Astrocyte of the cerebellum (primary cell): Measurements from ENCODE around the gene GPR160.

Source experiments
- DNase-seq: peaks from one replicate; pipeline ENCODE4 v3.0.0-alpha.2; 2011; ENCODE audit warnings: low read depth
- H3K4me3 ChIP-seq: 2 replicates; pipeline ENCODE4 v1.5.1; 2011; ENCODE audit warnings: mild to moderate bottlenecking, low read depth, low read length, moderate library complexity
- in situ Hi-C: cut with HindIII; loops from 2 replicates; pipeline ENCODE4 v1.10.0; 2017; ENCODE audit warnings: low sequenced_read_pairs
- TF ChIP-seq, protein P1 (sequence below): IDR thresholded peaks from 2 replicates; pipeline ENCODE4 v1.5.1; 2012; ENCODE audit warnings: low read length, low read depth, moderate library complexity, mild to moderate bottlenecking; ENCODE audit errors: missing control alignments

GPR160 gene

DNA sequence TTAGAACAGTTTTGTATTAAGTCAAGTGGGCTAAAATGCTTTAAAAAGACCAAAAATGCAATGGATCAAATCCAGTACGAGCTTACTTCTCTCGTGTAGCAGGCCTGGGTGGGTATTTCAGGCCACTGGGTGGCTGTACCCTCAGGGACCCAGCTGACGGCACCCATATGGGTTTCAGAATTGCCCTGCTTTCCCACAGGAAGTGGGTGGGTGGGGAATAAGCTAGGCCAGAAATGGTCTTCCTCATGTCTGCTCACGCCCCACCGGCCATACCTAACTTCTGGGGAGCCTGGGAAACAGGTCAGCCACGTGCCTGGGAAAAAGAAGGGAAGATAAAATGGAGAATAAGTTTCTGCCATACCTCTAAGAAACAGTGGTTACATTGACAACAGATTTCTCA, 20.3 kb downstream of the GPR160 start:
- no peak for DNase-seq
- in situ Hi-C loops = no loop called here

DNA sequence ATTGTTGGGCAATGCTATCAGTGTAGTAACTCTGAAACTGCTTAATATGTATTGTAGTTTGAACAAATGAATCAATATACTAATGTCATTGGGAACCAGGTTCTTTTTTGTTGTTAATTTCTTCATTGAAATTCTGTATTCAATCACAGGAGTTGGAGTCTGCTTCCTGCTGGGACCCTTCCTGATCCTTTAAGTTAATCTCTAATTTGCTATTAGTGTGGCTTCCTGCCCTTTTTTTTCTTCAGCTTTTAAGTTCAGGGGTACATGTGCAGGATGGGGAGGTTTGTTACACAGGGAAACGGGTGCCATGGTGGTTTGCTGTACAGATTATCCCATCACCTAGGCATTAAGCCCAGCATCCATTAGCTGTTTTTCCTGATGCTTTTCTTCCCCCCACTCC, 21.7 kb downstream of the GPR160 start:
- no peak overlapping the region for H3K4me3 ChIP-seq
- TF ChIP-seq, protein P1, sequence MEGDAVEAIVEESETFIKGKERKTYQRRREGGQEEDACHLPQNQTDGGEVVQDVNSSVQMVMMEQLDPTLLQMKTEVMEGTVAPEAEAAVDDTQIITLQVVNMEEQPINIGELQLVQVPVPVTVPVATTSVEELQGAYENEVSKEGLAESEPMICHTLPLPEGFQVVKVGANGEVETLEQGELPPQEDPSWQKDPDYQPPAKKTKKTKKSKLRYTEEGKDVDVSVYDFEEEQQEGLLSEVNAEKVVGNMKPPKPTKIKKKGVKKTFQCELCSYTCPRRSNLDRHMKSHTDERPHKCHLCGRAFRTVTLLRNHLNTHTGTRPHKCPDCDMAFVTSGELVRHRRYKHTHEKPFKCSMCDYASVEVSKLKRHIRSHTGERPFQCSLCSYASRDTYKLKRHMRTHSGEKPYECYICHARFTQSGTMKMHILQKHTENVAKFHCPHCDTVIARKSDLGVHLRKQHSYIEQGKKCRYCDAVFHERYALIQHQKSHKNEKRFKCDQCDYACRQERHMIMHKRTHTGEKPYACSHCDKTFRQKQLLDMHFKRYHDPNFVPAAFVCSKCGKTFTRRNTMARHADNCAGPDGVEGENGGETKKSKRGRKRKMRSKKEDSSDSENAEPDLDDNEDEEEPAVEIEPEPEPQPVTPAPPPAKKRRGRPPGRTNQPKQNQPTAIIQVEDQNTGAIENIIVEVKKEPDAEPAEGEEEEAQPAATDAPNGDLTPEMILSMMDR = no peak
- in situ Hi-C loops = no loop called here

More for the DNA sequence above, 20.3 kb downstream of the GPR160 start:
- TF ChIP-seq, protein P1 = no peak
- H3K4me3 ChIP-seq = no peak overlapping the region

DNA sequence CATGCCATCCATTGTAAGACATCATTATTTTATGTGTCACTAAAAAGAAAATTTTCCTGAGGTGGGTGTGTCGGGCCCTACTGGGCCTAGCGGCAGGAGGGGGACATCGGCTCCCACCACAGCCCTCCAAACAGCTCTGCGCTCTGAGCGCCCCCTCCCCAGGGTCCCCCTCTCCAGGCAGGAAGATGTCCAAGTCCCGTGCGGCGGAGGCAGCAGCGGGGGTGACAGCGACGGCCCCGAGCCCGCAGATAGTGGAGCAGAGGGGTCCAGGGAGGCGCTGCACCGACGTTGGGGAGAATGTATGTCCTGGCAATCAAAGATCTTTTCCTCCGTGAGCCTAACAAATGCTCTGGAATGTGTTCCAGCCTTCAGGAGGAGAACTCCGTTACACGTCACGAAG, 24.3 kb downstream of the GPR160 start:
- in situ Hi-C loops = no loop called here
- TF ChIP-seq, protein P1 = no peak
- no peak overlapping the region for H3K4me3 ChIP-seq
- no peak for DNase-seq

More for the DNA sequence above, 21.7 kb downstream of the GPR160 start:
- no peak for DNase-seq

DNA sequence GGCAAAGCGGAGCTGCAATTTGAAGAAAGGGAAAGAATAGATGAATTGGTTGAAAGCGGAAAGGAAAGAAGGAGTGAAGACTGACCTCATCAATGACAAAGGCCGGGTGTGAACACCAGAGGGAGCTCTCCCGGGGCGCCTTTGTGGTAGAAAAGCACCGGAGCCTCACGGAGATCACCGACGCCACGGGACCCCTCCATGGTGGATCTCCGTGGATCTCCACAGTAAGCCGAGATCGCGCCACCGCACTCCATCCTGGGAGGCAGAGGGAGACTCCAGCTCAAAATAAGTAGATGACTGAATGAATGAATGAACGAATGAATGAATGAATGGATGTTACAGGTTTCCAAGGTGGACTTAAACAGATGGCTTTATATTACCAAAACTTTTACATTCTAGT, 25.0 kb downstream of the GPR160 start:
- no peak for DNase-seq
- in situ Hi-C loops = no loop called here
- H3K4me3 ChIP-seq = no peak overlapping the region
- TF ChIP-seq, protein P1 = no peak

DNA sequence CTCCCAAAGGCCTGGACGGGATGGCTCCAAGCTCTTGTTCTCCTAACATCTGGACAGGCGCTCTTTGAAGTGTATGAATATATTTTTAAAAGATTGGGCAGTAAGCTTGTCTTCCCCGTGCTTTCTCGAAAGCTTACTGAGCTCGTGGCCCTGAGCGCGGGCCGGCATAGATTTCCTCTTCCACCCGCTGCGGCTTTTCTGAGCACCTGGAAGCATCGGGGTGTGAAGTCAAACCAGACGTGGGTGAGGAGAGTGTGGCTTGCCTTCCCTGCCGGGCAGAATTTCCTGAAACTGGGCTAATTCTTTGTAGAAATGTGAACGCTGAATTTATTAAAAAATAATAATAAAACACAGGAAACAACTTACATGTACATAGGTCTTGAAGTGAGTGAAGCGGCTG, 25.9 kb downstream of the GPR160 start:
- TF ChIP-seq, protein P1 = no peak
- DNase-seq = no peak
- in situ Hi-C loops = no loop called here
- H3K4me3 ChIP-seq = no peak overlapping the region

DNA sequence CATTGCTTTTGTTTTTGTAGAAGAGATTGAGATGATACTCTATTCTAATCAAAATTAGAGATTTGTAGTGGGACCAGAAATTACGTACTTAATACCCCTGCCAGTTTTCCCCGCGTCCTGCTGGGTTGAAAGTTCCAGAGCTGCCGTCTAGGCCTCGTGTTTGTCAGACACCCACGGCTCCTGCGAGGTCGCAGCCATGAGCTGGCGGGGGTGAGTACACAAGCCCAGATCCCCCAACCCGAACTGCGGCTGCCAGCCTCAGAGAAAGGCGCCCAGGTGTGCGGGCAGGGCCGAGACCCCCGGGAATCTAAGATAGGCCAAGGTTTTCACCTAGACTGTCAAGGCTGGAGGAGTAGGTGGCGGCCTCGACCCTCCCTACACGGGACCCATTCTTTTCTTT, 26.3 kb downstream of the GPR160 start:
- TF ChIP-seq, protein P1 = no peak
- no peak for DNase-seq
- no peak overlapping the region for H3K4me3 ChIP-seq
- in situ Hi-C loops = no loop called here

DNA sequence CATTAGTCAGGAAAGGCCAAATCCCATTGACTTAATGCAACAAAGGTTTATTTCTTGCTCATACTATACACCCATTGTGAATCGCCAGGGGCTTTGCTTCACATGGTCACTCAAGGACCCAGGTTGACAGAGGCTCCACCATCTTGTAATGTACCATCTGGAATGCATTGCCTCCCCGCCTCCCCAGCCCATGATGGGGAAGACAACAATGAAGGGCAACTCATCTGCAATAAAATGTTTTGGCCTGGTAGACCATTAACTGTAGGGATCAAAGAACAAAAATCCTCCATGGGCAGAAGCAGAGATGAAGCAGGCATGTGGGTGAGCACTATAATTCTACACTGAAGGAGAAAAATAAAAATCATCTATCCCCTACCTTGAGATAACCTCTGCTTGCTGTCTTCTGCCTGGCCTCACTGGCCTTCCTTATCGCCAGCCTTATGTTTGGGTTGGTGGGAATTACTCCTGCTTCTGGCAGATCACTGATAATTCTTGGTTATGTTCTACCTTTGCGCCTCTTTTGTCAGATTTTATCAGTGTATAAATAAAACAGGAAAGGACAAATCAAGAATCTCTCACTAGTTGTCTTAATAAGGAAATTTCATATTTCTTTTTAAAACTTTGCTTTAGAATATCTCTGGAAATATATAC, 37.8 kb downstream of the GPR160 start:
- TF ChIP-seq, protein P1 = no peak
- in situ Hi-C loops = no loop called here
- DNase-seq = no peak
- H3K4me3 ChIP-seq = no peak overlapping the region
